Activated gamma-delta T cell treated with Interleukin-2 at 50 U/mL for 16 hours (primary cell): ENCODE data around the gene RASL12.
"Not testable (repeated sequence)": the region's sequence is repeated elsewhere in the genome, so short reads cannot be mapped to it uniquely, and the experiment has no call there.

Source experiments
- DNase-seq: peaks from one replicate; pipeline ENCODE4 v3.0.0-alpha.2; 2020

Gene RASL12

GRCh38 chr15:65020419-65020818, 47.4 kb downstream of the RASL12 start:
- no peak for DNase-seq

- DNase-seq, result not testable (repeated sequence)
These were observed 56.6 kb downstream of the RASL12 start for GRCh38 chr15:65011198-65011597.

GRCh38 chr15:65008983-65009382, 58.8 kb downstream of the RASL12 start:
- DNase-seq, result no peak

GRCh38 chr15:65006876-65007275, 60.9 kb downstream of the RASL12 start:
- DNase-seq, result no peak

- DNase-seq, result no peak
These were observed 62.8 kb downstream of the RASL12 start for GRCh38 chr15:65004993-65005392.
